GM19099 (cell line): ENCODE measurements around the gene EPAS1.

ENCODE experiments used
- POLR2A ChIP-seq: IDR thresholded peaks from 3 replicates; pipeline ENCODE4 v1.6.1; 2011; ENCODE audit warnings: low read depth; ENCODE audit not compliant: insufficient read length; ENCODE audit errors: extremely low read depth

Gene EPAS1

GRCh38 chr2:46296840-46297545 lies at the start of gene EPAS1:
Gene EPAS1 (plus strand): TSS chr2:46297407. CDS start chr2:46297912, 505 bp downstream.
- no peak for TF ChIP-seq POLR2A

- no peak for TF ChIP-seq POLR2A
These were observed 49.0 kb upstream of the EPAS1 start for GRCh38 chr2:46248171-46248570.

- TF ChIP-seq POLR2A: no peak
These were observed 47.6 kb upstream of the EPAS1 start for GRCh38 chr2:46249654-46250053.

GRCh38 chr2:46252891-46253659 lies 44.1 kb upstream of the EPAS1 start:
- no peak for TF ChIP-seq POLR2A

GRCh38 chr2:46254474-46254873 lies 42.7 kb upstream of the EPAS1 start:
- no peak for TF ChIP-seq POLR2A

- no peak for TF ChIP-seq POLR2A
These were observed 40.6 kb upstream of the EPAS1 start for GRCh38 chr2:46256563-46257142.

- no peak for TF ChIP-seq POLR2A
These were observed 39.7 kb upstream of the EPAS1 start for GRCh38 chr2:46257476-46257875.

- no peak for TF ChIP-seq POLR2A
These were observed 39.2 kb upstream of the EPAS1 start for GRCh38 chr2:46257980-46258379.

GRCh38 chr2:46258937-46259776 lies 38.0 kb upstream of the EPAS1 start:
- no peak for TF ChIP-seq POLR2A

- no peak for TF ChIP-seq POLR2A
These were observed 37.4 kb upstream of the EPAS1 start for GRCh38 chr2:46259777-46260168.

- no peak for TF ChIP-seq POLR2A
These were observed 36.9 kb upstream of the EPAS1 start for GRCh38 chr2:46260305-46260704.

GRCh38 chr2:46262248-46262938 lies 34.8 kb upstream of the EPAS1 start:
- TF ChIP-seq POLR2A: no peak

- TF ChIP-seq POLR2A: no peak
These were observed 33.9 kb upstream of the EPAS1 start for GRCh38 chr2:46263347-46263746.

GRCh38 chr2:46264447-46264846 lies 32.8 kb upstream of the EPAS1 start:
- no peak for TF ChIP-seq POLR2A
